WERI-Rb-1 (cell line): Measurements from ENCODE around the gene TENT4A.

Experiments used
- DNase-seq: peaks from one replicate; pipeline ENCODE4 v3.0.0-alpha.2; 2020
- H3K27ac ChIP-seq: fragments of 250-450 bp; sonication (Bioruptor Pico); 2 replicates; pipeline ENCODE4 v1.5.1; 2020; ENCODE audit warnings: mild to moderate bottlenecking, moderate library complexity
- H3K27me3 ChIP-seq: fragments of 250-450 bp; sonication (Bioruptor Pico); 2 replicates; pipeline ENCODE4 v1.5.1; 2021; ENCODE audit warnings: mild to moderate bottlenecking, low read depth, moderate library complexity; ENCODE audit not compliant: insufficient read depth, severe bottlenecking
- H3K36me3 ChIP-seq: fragments of 250-450 bp; sonication (Bioruptor Pico); 2 replicates; pipeline ENCODE4 v1.5.1; 2020; ENCODE audit warnings: mild to moderate bottlenecking, moderate library complexity
- H3K4me3 ChIP-seq: 2 replicates; pipeline ENCODE4 v1.5.1; 2011; ENCODE audit warnings: low read depth, mild to moderate bottlenecking, control low read depth, low read length
- H3K9me3 ChIP-seq: fragments of 250-450 bp; sonication (Bioruptor Pico); 2 replicates; pipeline ENCODE4 v1.5.1; 2021; ENCODE audit warnings: mild to moderate bottlenecking, moderate library complexity; ENCODE audit not compliant: severe bottlenecking
- CTCF ChIP-seq: IDR thresholded peaks from 2 replicates; pipeline ENCODE4 v1.5.1; 2011; ENCODE audit warnings: low read depth, mild to moderate bottlenecking, control low read depth, inconsistent platforms, low read length

Gene TENT4A

GRCh38 chr5:6742081-6742758 lies 29.0 kb downstream of the TENT4A start:
- peaks cover 94% of the 10 kb centered on the region for H3K36me3 ChIP-seq
- DNase-seq, result no peak

GRCh38 chr5:6743161-6743560 lies 29.9 kb downstream of the TENT4A start:
- DNase-seq, result no peak
- H3K36me3 ChIP-seq, result peaks cover 96% of the 10 kb centered on the region
- H3K4me3 ChIP-seq, result no peak overlapping the region
- no peaks in the 10 kb centered on the region for H3K27me3 ChIP-seq
- H3K27ac ChIP-seq, result no peak overlapping the region
- no peaks in the 10 kb centered on the region for H3K9me3 ChIP-seq
- no peak for TF ChIP-seq CTCF

More at GRCh38 chr5:6742081-6742758, 29.0 kb downstream of the TENT4A start:
- no peak for TF ChIP-seq CTCF
- Histone ChIP-seq H3K27me3 (no peaks in the 10 kb centered on the region), H3K27ac (no peak overlapping the region), H3K9me3 (no peaks in the 10 kb centered on the region), H3K4me3 (no peak overlapping the region)

GRCh38 chr5:6744841-6745705 lies 31.8 kb downstream of the TENT4A start:
- Histone ChIP-seq H3K9me3 (no peaks in the 10 kb centered on the region), H3K36me3 (peaks cover 96% of the 10 kb centered on the region), H3K4me3 (no peak overlapping the region), H3K27ac (no peak overlapping the region), H3K27me3 (no peaks in the 10 kb centered on the region)
- no peak for DNase-seq
- TF ChIP-seq CTCF, result no peak

GRCh38 chr5:6745706-6746222 lies 32.5 kb downstream of the TENT4A start:
- Histone ChIP-seq H3K36me3 (peaks cover 96% of the 10 kb centered on the region), H3K27me3 (no peaks in the 10 kb centered on the region), H3K9me3 (no peaks in the 10 kb centered on the region), H3K27ac (no peak overlapping the region), H3K4me3 (no peak overlapping the region)
- peak; percentile 64 for TF ChIP-seq CTCF
- DNase-seq, result peak; percentile 25

GRCh38 chr5:6746244-6746643 lies 33.0 kb downstream of the TENT4A start:
- DNase-seq, result no peak
- Histone ChIP-seq H3K36me3 (peaks cover 96% of the 10 kb centered on the region), H3K4me3 (no peak overlapping the region), H3K27ac (no peak overlapping the region), H3K27me3 (no peaks in the 10 kb centered on the region), H3K9me3 (no peaks in the 10 kb centered on the region)
- TF ChIP-seq CTCF, result no peak
